ENCODE data around the gene WDFY2.
A peak's percentile ranks its signal among the peaks of the same experiment; 100 is the strongest.

Gene WDFY2

GRCh38 chr13:51603716-51604115 lies 19.5 kb downstream of the WDFY2 start:
- no peak for DNase-seq

- DNase-seq: no peak
Observed at GRCh38 chr13:51605698-51606097, 21.4 kb downstream of the WDFY2 start.

DNA sequence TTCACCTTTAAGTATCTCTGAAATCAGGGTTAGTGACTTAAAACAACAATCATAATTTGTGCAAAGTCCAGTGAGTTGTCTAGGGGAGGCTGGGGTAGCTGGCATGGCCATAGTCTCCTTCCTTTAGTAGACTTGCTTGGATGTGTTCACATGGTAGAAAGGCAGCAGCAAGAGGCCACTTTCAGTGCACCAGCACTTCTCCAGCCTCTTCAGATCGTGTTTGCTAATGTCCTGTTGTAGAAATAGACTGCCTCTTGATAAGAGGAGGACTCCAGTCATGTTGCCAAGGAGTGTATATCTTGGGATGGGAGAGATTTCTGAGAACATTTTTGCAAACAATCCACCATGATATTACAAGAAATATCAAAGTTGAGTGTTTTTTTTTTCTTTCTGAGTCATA lies 22.9 kb downstream of the WDFY2 start:
- DNase-seq: no peak

- DNase-seq: no peak
Observed at GRCh38 chr13:51608857-51609406, 24.7 kb downstream of the WDFY2 start.

DNA sequence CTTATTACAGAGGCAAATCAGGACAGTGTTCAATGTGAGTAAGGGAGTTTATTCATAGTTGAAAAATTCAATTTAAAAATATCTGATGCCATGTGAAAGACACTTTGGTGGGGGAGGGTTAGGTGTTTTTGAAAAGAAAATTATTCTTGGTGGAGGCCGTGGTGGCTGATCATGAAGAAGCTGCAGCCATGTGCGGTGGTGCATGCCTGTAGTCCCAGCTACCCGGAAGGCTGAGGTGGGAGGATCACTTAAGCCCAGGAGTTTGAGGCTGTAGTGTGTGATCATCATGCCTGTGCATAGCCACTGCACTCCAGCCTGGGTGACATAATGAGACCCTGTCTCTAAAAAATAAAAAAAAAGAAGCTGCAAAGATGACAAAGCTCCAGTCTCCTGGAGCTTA lies 28.6 kb downstream of the WDFY2 start:
- DNase-seq: no peak

GRCh38 chr13:51613535-51613934 lies 29.3 kb downstream of the WDFY2 start:
- no peak for DNase-seq

GRCh38 chr13:51614350-51614786 lies 30.1 kb downstream of the WDFY2 start:
- peak; percentile 49 to 59 for DNase-seq

- no peak for DNase-seq
Observed at GRCh38 chr13:51618626-51619025, 34.4 kb downstream of the WDFY2 start.

DNA sequence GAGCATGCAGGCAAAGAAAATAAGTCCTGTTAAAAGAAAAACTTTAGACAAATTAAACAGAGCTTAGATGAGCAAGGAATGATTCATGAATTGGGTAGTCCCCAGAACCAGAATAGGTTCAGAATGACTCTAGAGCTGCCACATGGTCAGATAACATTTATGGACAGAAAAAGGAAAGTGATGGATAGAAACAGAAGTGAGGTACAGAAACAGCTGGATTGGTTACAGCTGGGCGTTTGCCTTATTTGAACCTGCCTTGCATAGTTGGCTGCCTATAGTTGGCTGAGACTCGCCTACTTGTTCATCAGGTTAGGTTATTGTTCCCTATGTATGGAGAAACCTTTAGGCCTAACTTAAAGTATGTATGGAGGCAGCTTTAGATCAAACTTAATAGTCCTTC lies 35.4 kb downstream of the WDFY2 start:
- no peak for DNase-seq

DNA sequence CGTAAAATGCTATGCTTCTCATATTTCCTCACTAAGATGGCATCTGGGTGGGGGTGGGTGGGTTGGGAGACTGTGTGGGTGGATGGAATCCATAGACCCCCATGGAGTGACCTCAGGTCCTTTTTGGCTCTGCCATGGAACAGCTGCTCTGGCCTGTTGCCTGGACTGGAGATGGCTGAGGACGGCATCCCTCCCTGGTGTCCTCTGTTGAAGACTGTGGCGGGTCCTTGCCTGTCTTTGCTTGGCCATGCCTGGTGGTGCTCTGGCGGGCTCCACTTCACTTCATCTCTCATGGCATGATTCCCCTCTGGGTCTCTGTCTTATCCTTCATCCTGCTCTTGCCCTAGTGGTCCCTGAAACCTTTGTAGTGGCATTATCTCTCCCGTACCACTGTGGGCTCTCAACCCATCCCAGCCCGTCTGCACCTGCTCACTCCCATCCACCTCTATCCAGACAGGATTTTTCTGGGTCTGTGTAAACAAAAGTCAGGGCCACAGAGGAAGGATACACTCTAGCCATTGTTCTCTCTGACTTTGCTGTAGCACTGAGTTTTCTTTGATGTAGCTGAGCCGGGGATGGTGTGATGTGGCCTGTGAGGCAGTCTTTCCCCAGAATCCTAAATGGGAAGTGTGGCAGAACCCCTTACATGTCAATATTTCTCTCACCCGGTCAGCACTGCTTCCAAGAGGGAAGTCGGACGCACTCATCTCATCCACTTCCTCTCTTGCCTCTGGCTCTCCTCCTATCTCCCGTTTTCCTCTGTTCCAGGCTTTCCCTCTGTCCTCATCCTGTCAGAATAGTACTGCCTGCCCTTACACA lies 36.1 kb downstream of the WDFY2 start:
- peak in 1 of 2 donors; percentile 33 for DNase-seq

DNA sequence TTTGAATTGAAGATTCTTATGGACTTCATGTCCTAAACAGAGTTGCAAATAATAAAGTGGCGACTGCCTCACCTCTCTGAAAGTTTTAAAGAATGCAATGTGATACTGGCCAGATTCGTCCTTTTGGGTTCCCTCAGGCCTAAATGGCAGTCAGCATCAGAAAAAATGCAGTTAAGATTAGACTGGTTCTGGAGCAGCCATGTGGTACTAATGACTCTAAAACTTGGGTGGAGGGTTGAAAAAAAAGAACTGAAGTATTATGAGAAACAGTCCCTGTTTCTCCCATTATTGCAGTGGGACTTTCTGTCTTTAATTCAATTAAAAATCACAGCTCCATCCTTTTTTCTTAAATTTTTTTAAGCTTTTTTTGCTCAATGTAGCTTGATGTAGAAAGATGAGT lies 37.3 kb downstream of the WDFY2 start:
- no peak for DNase-seq

DNA sequence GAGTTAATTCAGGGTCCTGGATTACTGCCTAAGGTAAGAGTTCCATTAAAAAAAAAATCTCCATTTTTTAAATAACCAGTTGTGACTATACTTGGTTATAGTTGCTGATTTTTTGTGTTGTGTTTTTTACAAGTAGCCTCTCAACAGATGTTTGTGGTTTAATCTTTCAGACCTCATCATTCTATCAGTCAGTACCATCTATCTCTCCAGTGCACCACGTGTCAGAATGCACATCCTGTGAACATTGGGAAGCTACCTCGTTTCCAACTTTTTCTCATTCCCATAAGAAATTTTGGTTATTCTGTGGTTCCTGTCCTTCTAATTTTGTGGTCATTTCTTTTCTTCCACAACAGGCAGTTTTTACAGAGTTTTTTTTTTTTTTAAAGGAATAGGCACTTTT lies 39.2 kb downstream of the WDFY2 start:
- no peak for DNase-seq

- DNase-seq: no peak
Observed at GRCh38 chr13:51624207-51624606, 39.9 kb downstream of the WDFY2 start.

DNA sequence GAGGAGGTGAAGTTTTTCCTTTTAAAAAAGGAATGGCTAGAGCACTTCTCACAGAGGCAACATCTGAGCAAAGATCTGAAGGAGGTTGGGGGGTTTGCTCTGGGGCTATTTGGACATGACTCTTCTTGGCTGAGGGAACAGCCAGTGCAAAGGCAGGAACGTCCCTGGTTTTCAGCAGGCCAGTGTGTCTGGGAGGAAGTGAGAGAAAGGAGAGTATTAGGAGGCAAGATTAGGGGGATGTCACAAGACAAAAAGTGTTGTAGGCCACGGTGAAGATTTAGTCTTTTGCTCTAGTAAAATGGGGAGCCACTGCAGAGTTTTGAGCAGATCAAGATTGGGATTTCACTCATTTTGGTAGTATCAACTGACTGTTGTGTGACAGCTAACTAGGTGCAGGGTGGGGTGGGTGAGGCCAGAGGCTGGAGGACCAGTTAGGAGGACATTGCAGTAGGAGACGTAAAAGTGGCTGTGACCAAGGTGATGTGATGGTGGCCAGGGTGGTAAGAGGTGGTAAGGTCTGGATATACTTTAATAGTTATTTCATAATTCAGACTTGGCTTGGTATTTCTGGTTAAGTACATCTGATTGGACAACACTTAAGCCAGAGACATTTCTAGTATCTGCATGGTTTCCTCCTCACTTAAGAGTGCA lies 40.6 kb downstream of the WDFY2 start:
- DNase-seq: peak in 1 of 2 donors; percentile 22

GRCh38 chr13:51625555-51626345 lies 41.5 kb downstream of the WDFY2 start:
- DNase-seq: no peak

DNA sequence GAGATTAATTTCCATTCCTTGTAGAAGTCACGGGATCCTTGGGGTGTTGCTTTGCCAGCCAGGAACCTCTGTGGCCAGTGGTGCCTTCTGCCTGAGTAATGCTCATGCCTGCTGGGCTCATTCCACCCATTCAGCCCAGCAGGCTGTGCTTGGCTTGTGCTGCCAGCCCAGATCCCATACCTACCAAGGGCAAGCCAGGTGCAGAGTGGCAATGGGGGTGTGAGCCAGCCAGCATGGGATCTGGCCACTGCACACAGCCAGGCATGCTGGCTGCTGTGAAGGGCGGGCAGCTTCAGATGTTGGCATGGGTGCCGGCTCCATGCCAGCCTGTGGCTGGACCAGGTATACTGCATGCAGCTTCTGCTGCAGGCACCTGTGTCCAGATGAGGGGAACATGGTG lies 42.5 kb downstream of the WDFY2 start:
- no peak for DNase-seq

DNA sequence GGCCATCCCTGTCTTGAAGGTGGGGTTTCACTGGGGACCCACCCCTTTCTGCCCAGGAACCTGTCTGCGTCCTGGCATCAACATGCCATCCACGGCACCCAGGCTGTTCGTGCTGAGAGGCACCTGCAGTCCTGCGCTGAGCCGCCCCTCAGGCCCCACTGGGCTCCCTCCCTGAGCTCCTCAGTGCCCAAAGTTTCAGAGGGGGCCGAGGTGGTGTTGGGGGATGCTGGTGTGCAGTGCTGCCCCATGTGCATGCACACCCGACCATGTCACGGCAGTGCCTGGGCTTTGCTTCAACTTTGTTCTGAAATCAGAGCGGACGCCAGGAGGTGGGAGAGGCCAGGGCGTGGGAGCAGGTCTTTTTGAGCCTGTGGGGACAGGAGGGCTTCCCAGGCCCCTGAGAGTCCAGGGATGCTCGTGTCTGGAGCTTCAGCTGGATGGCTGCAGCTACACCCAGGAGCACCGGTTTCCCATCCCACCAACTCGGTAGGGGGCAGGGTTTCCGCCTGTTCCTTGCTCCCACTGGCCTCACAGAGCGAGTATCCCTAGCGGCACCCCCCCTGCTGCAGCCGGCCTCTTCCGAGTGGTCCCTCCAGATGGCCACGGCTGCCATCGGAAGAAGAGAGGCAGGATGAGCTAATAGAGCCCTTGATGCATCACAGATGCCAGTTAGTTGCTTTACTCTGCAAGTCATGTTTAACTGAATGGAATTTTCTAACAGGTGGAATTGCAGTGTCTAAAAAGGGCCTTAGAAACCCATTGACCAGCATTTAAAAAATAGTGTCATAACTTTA lies 44.0 kb downstream of the WDFY2 start:
- DNase-seq: no peak

GRCh38 chr13:51629491-51630287 lies 45.4 kb downstream of the WDFY2 start:
- DNase-seq: no peak

DNA sequence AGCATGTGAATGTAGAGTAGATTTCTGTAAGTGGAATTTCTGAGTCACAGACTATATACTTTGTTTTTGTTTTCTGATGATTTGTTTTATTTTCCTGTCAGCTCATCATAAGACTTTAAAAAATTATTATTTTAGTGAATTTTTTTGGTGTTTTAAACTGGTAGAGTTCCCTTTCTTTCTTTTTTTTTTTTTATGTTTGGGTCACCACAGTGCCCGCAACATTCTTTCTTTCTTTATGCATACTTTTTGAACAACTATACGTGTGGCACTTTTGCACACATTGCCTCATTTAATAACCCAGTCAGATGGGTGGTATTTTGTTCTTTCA lies 46.0 kb downstream of the WDFY2 start:
- no peak for DNase-seq

- peak; percentile 55 to 74 for DNase-seq
Observed at GRCh38 chr13:51632591-51633362, 48.5 kb downstream of the WDFY2 start.
